Endothelial cell of umbilical vein (primary cell): ENCODE measurements around the gene ZNF766.

Experiments
- CTCF ChIP-seq, 2 donors: IDR thresholded peaks; 1 replicate in 1 of 2; 2 replicates in 1 of 2; pipeline ENCODE4 v1.5.1; 2011; ENCODE audit warnings: low read length in 2 of 2, mild to moderate bottlenecking in 2 of 2, moderate library complexity in 2 of 2, control low read depth in 1 of 2, inconsistent platforms in 1 of 2, low read depth in 1 of 2; ENCODE audit not compliant: insufficient read depth in 1 of 2; ENCODE audit errors: extremely low read depth in 1 of 2
- MAX ChIP-seq: IDR thresholded peaks from 2 replicates; pipeline ENCODE4 v1.6.1; 2011; ENCODE audit not compliant: insufficient read depth, insufficient read length

- TF ChIP-seq CTCF (IDR thresholded peaks at IDR 0.05; ENCODE audit: extremely low read depth in 1 of 2, insufficient read depth in 1 of 2, low read depth in 1 of 2, low read length in 2 of 2) (no peak), MAX (no peak)
Measured at GRCh38 chr19:52227196-52227940, 42.0 kb upstream of the ZNF766 start.
